SJCRH30 (cell line): ENCODE measurements around the gene KIF6. TPM values are rescaled to one million over a fixed set of nuclear protein-coding genes. Genes with fewer than 3 reads are reported as not detected.

ENCODE experiments used
- DNase-seq, 2 experiments: peaks; one replicate each; pipeline ENCODE4 v3.0.0-alpha.2; 2015 to 2020
- H3K27ac ChIP-seq: fragments of 250-450 bp; sonication (Bioruptor Pico); 2 replicates; pipeline ENCODE4 v1.5.1; 2020; ENCODE audit warnings: mild to moderate bottlenecking, moderate library complexity
- H3K27me3 ChIP-seq: fragments of 250-450 bp; sonication (Bioruptor Pico); 2 replicates; pipeline ENCODE4 v1.5.1; 2020; ENCODE audit warnings: mild to moderate bottlenecking, moderate library complexity
- H3K36me3 ChIP-seq: fragments of 250-450 bp; sonication (Bioruptor Pico); 2 replicates; pipeline ENCODE4 v1.5.1; 2020; ENCODE audit warnings: mild to moderate bottlenecking, moderate library complexity
- H3K4me1 ChIP-seq: fragments of 250-450 bp; sonication (Bioruptor Pico); 2 replicates; pipeline ENCODE4 v1.5.1; 2020; ENCODE audit warnings: mild to moderate bottlenecking, moderate library complexity
- H3K4me3 ChIP-seq: fragments of 250-450 bp; sonication (Bioruptor Pico); 2 replicates; pipeline ENCODE4 v1.5.1; 2020; ENCODE audit warnings: mild to moderate bottlenecking, moderate library complexity
- H3K9me3 ChIP-seq: fragments of 250-450 bp; sonication (Bioruptor Pico); replicated peaks from 2 replicates; pipeline ENCODE4 v1.5.1; 2020; ENCODE audit warnings: mild to moderate bottlenecking, moderate library complexity
- total RNA-seq: library from RNA; depleted of rRNA; stranded (reverse); fragments of >200 nt; shearing (Covaris generic); gene quantifications from 2 replicates; pipeline ENCODE4 v1.2.3, GENCODE V29; 2014

Gene KIF6
- total RNA-seq, 1 experiment from 2014 or later: 0.22 TPM

- Histone ChIP-seq H3K27me3 (no peaks in the 10 kb centered on the region; the same call in 1 of the 2 replicates), H3K4me3 (no peak overlapping the region), H3K27ac (no peak overlapping the region), H3K36me3 (no peaks in the 10 kb centered on the region), H3K9me3 (no peaks in the 10 kb centered on the region), H3K4me1 (no peaks in the 10 kb centered on the region)
- no peak for DNase-seq
Observed at GRCh38 chr6:39657355-39658135, 67.7 kb downstream of the KIF6 start.

DNA sequence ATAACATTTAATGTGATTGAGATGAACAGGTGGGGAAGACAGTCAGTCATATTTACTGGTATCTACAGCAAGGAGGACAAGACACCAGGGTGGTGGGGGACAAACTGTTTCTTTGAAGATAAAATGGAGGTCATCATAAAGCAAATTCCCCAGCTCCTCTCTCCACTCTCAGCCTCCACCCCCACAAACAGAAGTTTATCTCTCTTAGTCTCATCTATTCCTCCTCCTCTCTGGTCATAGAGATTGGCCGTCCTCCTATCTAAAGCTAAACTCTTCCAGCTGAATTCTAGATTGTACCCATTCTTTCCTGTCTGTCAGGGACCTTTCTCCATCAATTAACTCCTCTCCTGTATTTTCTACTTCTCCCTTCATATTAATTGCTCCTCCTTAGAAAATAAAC lies 71.1 kb downstream of the KIF6 start:
- H3K4me1 ChIP-seq: no peaks in the 10 kb centered on the region
- peak in 1 of 2 experiments; percentile 29 for DNase-seq
- no peaks in the 10 kb centered on the region; the same call in 1 of the 2 replicates for H3K27me3 ChIP-seq
- H3K27ac ChIP-seq: no peak overlapping the region
- H3K9me3 ChIP-seq: no peaks in the 10 kb centered on the region
- no peaks in the 10 kb centered on the region for H3K36me3 ChIP-seq
- H3K4me3 ChIP-seq: no peak overlapping the region

DNA sequence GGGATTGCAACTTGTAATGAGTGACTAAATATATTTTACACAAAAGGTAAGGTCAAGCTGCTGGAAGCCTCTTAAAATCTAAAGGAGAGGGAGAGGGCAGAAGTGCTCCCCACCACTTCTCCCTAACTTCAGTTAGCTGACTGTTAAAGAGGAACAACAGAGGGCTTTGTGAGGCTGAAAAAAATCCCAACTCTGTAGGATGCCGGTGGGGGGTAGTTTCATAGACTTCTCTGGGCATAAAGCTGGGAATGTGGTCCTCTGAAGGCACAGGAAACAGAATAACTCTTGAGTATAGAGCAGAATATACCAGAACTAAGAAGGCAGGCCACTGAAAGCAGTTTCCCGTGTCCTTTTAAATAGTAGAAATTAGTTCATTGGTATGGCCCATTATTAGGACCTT lies 71.6 kb downstream of the KIF6 start:
- no peak overlapping the region for H3K27ac ChIP-seq
- H3K4me1 ChIP-seq: no peaks in the 10 kb centered on the region
- H3K27me3 ChIP-seq: no peaks in the 10 kb centered on the region; the same call in 1 of the 2 replicates
- H3K4me3 ChIP-seq: no peak overlapping the region
- no peaks in the 10 kb centered on the region for H3K9me3 ChIP-seq
- DNase-seq: peak in 1 of 2 experiments; percentile 3
- H3K36me3 ChIP-seq: no peaks in the 10 kb centered on the region

GRCh38 chr6:39649996-39650395 lies 75.2 kb downstream of the KIF6 start:
- no peak overlapping the region for H3K27ac ChIP-seq
- DNase-seq: no peak
- no peaks in the 10 kb centered on the region for H3K4me1 ChIP-seq
- no peaks in the 10 kb centered on the region for H3K9me3 ChIP-seq
- H3K36me3 ChIP-seq: no peaks in the 10 kb centered on the region
- no peak overlapping the region for H3K4me3 ChIP-seq
- no peaks in the 10 kb centered on the region for H3K27me3 ChIP-seq

- H3K4me1 ChIP-seq: no peaks in the 10 kb centered on the region
- H3K4me3 ChIP-seq: no peak overlapping the region
- no peak overlapping the region for H3K27ac ChIP-seq
- H3K27me3 ChIP-seq: no peaks in the 10 kb centered on the region
- H3K36me3 ChIP-seq: no peaks in the 10 kb centered on the region
- H3K9me3 ChIP-seq: no peaks in the 10 kb centered on the region
- no peak for DNase-seq
Observed at GRCh38 chr6:39646751-39647420, 78.3 kb downstream of the KIF6 start.

- no peak for DNase-seq
- no peak overlapping the region for H3K27ac ChIP-seq
- no peak overlapping the region for H3K4me3 ChIP-seq
- H3K36me3 ChIP-seq: no peaks in the 10 kb centered on the region
- no peaks in the 10 kb centered on the region for H3K27me3 ChIP-seq
- no peaks in the 10 kb centered on the region for H3K9me3 ChIP-seq
- H3K4me1 ChIP-seq: no peaks in the 10 kb centered on the region
Observed at GRCh38 chr6:39642270-39642669, 82.9 kb downstream of the KIF6 start.

DNA sequence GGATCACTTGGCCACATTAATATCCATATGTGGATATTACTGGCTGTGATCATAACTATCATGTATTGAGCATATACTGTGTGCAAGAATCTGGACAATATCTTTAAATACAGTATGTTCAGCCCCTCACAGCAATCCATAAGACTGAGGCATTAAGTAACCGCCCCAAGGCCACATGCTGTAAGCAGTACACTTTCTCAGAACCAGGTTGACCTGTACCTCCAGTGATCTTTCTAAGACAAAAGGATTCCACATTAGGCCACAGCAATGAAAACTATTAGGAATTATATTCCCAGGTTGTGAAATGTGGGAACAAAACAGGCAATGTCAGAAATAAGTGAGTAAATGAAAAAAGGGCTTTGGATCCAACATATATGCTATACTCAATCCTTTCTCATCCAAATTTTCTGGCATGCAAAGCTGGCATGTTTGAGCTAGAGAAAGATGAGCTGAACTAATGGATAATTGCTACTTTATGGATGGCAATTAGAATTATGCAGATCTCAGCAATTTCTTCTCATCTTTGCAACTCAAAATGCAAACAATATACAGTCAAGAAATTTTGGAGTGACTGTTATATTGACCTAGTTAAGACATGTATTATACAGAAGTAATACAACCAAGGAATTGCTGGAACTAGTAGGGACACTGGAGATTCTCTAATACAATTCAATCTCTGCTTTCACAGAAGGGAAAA lies 86.9 kb downstream of the KIF6 start:
- no peaks in the 10 kb centered on the region for H3K27me3 ChIP-seq
- no peaks in the 10 kb centered on the region for H3K36me3 ChIP-seq
- no peaks in the 10 kb centered on the region for H3K9me3 ChIP-seq
- no peak for DNase-seq
- H3K4me1 ChIP-seq: no peaks in the 10 kb centered on the region
- H3K4me3 ChIP-seq: no peak overlapping the region
- H3K27ac ChIP-seq: no peak overlapping the region

DNA sequence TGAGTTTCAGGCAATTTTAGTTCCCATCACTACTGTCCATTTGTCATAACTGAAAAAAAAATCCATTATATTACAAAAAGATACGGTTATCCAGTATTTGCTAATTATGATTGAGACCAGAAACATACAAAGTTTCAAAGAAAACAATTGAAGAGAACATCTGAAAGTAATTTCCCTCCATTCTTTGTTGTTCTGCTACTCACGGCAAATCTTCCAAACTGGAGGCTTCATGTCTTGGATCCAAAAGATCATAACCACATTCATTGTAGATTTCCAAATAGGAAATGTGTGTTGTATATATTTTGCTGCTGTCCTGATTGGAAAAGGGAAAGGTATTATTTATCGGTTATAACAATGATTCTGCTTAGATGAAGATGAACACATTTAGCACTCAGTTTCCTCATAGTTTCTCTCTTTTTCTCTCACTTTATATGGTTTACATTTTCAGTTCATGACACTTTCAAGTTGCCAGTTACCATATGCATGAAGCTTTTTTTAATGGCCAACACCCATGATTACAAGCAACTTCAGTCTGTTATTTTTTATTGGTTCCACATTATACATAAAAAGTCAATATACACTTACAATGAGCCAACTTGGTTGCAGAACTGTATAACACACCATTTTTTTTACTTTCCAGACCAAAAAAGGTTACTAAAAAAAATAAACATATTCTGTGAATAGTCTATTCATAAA lies 90.4 kb downstream of the KIF6 start:
- Histone ChIP-seq H3K36me3 (no peaks in the 10 kb centered on the region), H3K4me3 (no peak overlapping the region), H3K4me1 (no peaks in the 10 kb centered on the region), H3K27me3 (no peaks in the 10 kb centered on the region), H3K27ac (no peak overlapping the region), H3K9me3 (no peaks in the 10 kb centered on the region)
- DNase-seq: no peak

DNA sequence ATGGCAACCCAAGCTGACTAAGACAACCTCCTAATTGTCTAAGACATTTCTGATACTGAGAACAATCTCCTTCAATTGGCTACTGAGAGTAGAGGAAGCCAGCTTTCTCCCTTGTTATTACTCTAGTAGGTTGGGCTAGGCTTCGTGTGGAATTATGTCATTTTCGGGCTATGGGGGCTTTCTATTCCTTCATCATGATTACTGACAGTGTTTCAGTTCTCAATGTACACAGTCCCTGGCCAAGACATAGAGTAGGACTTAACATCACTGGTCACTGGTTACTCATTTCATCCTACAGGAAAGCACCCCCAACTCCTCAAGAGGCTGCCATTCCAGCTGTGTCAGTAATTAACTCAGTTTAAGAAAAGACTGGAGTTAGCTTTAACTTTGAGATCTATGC lies 100.0 kb downstream of the KIF6 start:
- no peak overlapping the region for H3K27ac ChIP-seq
- no peaks in the 10 kb centered on the region for H3K36me3 ChIP-seq
- H3K4me3 ChIP-seq: no peak overlapping the region
- no peaks in the 10 kb centered on the region for H3K27me3 ChIP-seq
- no peaks in the 10 kb centered on the region for H3K9me3 ChIP-seq
- no peak for DNase-seq
- H3K4me1 ChIP-seq: no peaks in the 10 kb centered on the region

DNA sequence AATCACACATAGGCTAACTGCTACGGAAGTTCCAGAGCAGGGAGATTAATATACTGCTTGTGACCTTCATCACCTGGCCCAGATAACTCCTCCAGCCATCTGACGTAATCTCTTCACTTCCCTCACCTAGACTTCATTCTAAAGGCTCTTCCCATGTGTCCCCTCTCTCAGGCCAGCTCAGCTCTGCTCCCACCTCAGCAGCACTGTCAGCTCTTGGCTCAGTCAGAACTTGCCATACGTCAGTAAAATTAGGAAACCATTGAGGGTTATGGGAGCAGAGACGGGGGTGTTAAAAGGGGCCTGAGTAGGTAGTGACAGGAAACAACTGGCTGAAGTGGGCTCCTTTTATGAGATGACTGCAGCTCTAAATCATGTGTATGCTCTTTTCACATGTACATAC lies 101.5 kb downstream of the KIF6 start:
- H3K27me3 ChIP-seq: no peaks in the 10 kb centered on the region
- no peak overlapping the region for H3K4me3 ChIP-seq
- H3K9me3 ChIP-seq: no peaks in the 10 kb centered on the region
- no peak overlapping the region for H3K27ac ChIP-seq
- no peak for DNase-seq
- H3K36me3 ChIP-seq: no peaks in the 10 kb centered on the region
- H3K4me1 ChIP-seq: no peaks in the 10 kb centered on the region

GRCh38 chr6:39617520-39617919 lies 107.7 kb downstream of the KIF6 start:
- Histone ChIP-seq H3K27ac (no peak overlapping the region), H3K36me3 (no peaks in the 10 kb centered on the region), H3K4me3 (no peak overlapping the region), H3K4me1 (no peaks in the 10 kb centered on the region), H3K27me3 (no peaks in the 10 kb centered on the region), H3K9me3 (no peaks in the 10 kb centered on the region)
- no peak for DNase-seq

GRCh38 chr6:39617026-39617425 lies 108.2 kb downstream of the KIF6 start:
- Histone ChIP-seq H3K27ac (no peak overlapping the region), H3K27me3 (no peaks in the 10 kb centered on the region), H3K4me3 (no peak overlapping the region), H3K9me3 (no peaks in the 10 kb centered on the region), H3K36me3 (no peaks in the 10 kb centered on the region), H3K4me1 (no peaks in the 10 kb centered on the region)
- DNase-seq: no peak

DNA sequence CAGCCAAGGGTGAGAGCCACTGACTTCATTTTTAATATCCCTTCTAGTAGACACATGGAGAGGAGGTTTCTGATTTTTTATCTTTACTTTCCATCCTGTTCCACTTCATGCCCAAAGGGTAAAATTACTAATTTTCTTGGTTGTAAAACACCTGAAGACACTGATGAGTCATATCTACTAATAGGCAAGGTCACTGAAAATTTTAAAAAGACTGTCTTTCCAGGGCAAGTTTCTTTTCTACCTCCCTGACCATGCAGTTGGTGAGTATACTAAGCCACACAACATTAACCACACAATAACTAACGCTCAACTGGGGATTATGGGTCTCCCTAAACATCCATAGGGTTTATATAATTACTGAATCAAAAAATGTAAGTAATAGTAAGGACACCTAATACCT lies 109.6 kb downstream of the KIF6 start:
- Histone ChIP-seq H3K4me3 (no peak overlapping the region), H3K36me3 (no peaks in the 10 kb centered on the region), H3K27ac (no peak overlapping the region), H3K9me3 (no peaks in the 10 kb centered on the region), H3K27me3 (no peaks in the 10 kb centered on the region), H3K4me1 (no peaks in the 10 kb centered on the region)
- DNase-seq: no peak

GRCh38 chr6:39614393-39614950 lies 110.7 kb downstream of the KIF6 start:
- no peaks in the 10 kb centered on the region for H3K27me3 ChIP-seq
- H3K4me1 ChIP-seq: no peaks in the 10 kb centered on the region
- no peaks in the 10 kb centered on the region for H3K9me3 ChIP-seq
- no peak overlapping the region for H3K27ac ChIP-seq
- no peak for DNase-seq
- no peaks in the 10 kb centered on the region for H3K36me3 ChIP-seq
- no peak overlapping the region for H3K4me3 ChIP-seq
